Left ventricle myocardium inferior (tissue), 1 donor: ENCODE data around the gene DRD2. TPM values are rescaled to one million over a fixed set of nuclear protein-coding genes. Genes with fewer than 3 reads are reported as not detected.

Experiments
- DNase-seq: peaks from one replicate; pipeline ENCODE4 v3.0.0-alpha.2; 2020
- H3K27ac ChIP-seq: fragments of 200-600 bp; replicated peaks from 2 replicates; pipeline ENCODE4 v1.8.0; 2021
- H3K27me3 ChIP-seq: fragments of 200-600 bp; 2 replicates; pipeline ENCODE4 v1.8.0; 2021; ENCODE audit warnings: low read depth
- H3K36me3 ChIP-seq: fragments of 200-600 bp; 2 replicates; pipeline ENCODE4 v1.8.0; 2021
- H3K4me1 ChIP-seq: fragments of 200-600 bp; 2 replicates; pipeline ENCODE4 v1.8.0; 2021
- H3K4me3 ChIP-seq: fragments of 200-600 bp; 2 replicates; pipeline ENCODE4 v1.8.0; 2021; ENCODE audit warnings: mild to moderate bottlenecking, moderate library complexity
- H3K9me3 ChIP-seq: fragments of 200-600 bp; replicated peaks from 2 replicates; pipeline ENCODE4 v1.8.0; 2021
- intact Hi-C: fragments of 100-400 bp; cut with micrococcal nuclease; formaldehyde crosslinking; loops from one replicate; pipeline ENCODE4 v1.11.0; 2022
- total RNA-seq: library from RNA; stranded (reverse); fragmentation: NEBNext Ultra II Directional; extraction: Animal tissue kit (Norgen Biotek cat#: 25700); gene quantifications from one replicate; pipeline ENCODE4 v1.2.1, GENCODE V29; 2021
- TF ChIP-seq, protein P1 (sequence below): fragments of 200-600 bp; IDR thresholded peaks from 2 replicates; pipeline ENCODE4 v1.8.0; 2021; ENCODE audit warnings: antibody characterized with exemption, mild to moderate bottlenecking, borderline replicate concordance
- donor health status: DM: no; HTN: yes; CAD: no; lungs with severe emphysema.

DRD2 gene
- total RNA-seq, 1 donor from 2014 or later, result not detected

DNA sequence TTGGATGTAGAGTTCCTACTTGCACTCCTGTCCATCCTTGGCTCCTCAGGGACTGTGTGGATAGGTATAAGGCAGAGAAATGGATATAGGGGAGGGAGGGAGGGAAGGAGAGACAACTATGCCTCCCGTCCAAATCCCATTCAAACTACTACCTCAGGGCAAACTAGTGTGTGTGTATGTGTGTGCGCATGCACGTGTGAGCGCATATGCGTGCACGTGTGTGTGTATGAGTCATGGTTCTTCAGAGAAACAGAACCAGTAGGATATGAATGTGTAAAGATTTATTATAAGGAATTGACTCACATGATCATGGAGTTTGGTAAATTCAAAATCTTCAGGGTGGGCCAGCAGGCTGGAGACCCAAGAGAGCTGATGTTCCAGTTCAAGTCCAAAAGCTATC lies 42.2 kb upstream of the DRD2 start:
- TF ChIP-seq, protein P1, sequence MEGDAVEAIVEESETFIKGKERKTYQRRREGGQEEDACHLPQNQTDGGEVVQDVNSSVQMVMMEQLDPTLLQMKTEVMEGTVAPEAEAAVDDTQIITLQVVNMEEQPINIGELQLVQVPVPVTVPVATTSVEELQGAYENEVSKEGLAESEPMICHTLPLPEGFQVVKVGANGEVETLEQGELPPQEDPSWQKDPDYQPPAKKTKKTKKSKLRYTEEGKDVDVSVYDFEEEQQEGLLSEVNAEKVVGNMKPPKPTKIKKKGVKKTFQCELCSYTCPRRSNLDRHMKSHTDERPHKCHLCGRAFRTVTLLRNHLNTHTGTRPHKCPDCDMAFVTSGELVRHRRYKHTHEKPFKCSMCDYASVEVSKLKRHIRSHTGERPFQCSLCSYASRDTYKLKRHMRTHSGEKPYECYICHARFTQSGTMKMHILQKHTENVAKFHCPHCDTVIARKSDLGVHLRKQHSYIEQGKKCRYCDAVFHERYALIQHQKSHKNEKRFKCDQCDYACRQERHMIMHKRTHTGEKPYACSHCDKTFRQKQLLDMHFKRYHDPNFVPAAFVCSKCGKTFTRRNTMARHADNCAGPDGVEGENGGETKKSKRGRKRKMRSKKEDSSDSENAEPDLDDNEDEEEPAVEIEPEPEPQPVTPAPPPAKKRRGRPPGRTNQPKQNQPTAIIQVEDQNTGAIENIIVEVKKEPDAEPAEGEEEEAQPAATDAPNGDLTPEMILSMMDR, result no peak
- Histone ChIP-seq H3K36me3 (no peaks in the 10 kb centered on the region), H3K4me1 (no peaks in the 10 kb centered on the region), H3K9me3 (no peaks in the 10 kb centered on the region), H3K27me3 (peaks cover 30% of the 10 kb centered on the region), H3K4me3 (no peak overlapping the region), H3K27ac (no peak overlapping the region)
- DNase-seq, result no peak
- intact Hi-C loops, result no loop called here

DNA sequence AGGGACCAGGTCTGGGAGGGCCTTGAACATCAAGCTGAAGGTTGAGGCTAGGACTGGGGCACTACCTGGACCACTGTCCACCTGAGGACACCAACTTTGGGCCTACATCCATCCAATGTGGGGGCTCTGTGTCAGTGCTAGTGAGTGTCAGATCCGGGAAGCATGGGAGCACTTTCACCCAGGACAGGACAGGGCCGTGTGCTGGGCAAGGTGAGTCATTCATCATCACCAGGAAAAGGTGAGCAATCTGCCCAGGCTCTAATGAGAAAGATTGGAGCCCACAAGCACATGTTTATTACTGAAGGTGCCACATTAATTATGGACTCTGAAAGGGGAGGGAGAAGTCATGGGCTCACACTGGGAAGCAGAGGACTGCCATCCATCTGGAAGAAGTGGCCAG lies 39.7 kb upstream of the DRD2 start:
- Histone ChIP-seq H3K4me3 (no peak overlapping the region), H3K27ac (no peak overlapping the region), H3K27me3 (peaks cover 21% of the 10 kb centered on the region), H3K4me1 (no peaks in the 10 kb centered on the region), H3K36me3 (no peaks in the 10 kb centered on the region), H3K9me3 (no peaks in the 10 kb centered on the region)
- no peak for DNase-seq
- intact Hi-C loops, result no loop called here
- TF ChIP-seq, protein P1, result no peak

DNA sequence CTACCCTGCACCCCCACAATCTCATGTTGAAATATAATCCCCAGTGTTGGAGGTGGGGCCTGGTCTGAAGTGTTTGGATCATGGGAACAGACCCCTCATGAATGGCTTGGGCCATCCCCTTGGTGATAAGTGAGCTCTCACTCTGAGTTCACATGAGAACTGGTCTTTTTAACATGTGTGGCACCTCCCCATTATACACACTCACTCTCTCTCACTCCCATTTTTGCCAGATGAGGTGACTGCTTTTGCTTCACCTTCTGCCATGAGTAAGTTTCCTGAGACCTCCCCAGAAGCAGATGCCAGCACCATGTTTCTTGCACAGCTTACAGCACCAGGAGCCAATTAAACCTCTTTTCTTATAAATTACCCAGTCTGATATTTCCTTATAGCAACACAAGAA lies 32.1 kb upstream of the DRD2 start:
- Histone ChIP-seq H3K27ac (no peak overlapping the region), H3K27me3 (peaks cover 46% of the 10 kb centered on the region), H3K4me1 (no peaks in the 10 kb centered on the region), H3K4me3 (no peak overlapping the region), H3K36me3 (no peaks in the 10 kb centered on the region), H3K9me3 (no peaks in the 10 kb centered on the region)
- intact Hi-C loops, result no loop called here
- TF ChIP-seq, protein P1, result no peak
- no peak for DNase-seq

DNA sequence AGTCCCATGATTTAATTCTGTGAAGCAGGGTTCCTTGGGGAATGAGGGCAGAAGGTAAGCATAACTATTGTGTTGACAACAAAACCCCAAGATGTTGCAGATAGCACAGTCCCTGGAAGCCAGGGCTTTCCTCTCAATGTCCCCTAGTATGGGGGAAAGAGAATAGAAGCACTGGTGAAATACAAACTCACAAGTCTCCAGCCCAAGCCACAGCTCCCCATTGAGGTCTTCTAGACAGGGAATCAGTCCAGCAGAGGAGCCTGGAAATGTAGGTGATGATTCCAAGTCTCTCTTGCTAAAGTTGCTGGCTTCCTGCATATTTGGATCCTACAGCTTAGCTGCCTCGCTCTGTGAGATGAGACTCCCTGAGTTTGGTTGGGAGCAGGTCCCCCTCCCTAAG lies 31.7 kb upstream of the DRD2 start:
- no peak overlapping the region for H3K27ac ChIP-seq
- H3K4me1 ChIP-seq, result no peaks in the 10 kb centered on the region
- peaks cover 50% of the 10 kb centered on the region for H3K27me3 ChIP-seq
- TF ChIP-seq, protein P1, result no peak
- no peaks in the 10 kb centered on the region for H3K9me3 ChIP-seq
- intact Hi-C loops, result no loop called here
- no peak for DNase-seq
- H3K4me3 ChIP-seq, result no peak overlapping the region
- no peaks in the 10 kb centered on the region for H3K36me3 ChIP-seq

DNA sequence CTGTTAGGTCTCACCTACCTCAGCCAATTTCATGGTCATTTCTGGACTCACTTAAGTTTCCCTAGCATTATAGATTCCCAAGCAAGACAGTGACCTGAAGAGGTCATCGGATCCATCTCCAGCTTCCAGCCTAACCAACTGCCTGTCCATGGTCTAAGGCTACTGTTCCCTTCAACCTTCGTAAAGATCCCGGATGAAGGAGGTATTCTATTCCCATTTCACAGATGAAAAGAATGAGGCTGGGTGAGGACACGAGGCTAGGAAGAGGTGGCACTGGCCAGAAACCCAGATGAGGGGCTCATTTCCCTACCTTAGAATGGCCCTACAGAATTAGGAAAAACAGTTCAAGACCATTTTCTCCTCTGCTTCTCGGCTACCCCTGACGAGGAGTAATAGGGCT lies 31.3 kb upstream of the DRD2 start:
- H3K36me3 ChIP-seq, result no peaks in the 10 kb centered on the region
- no peaks in the 10 kb centered on the region for H3K4me1 ChIP-seq
- no peak for DNase-seq
- no peak overlapping the region for H3K4me3 ChIP-seq
- no peak overlapping the region for H3K27ac ChIP-seq
- no peaks in the 10 kb centered on the region for H3K9me3 ChIP-seq
- peaks cover 55% of the 10 kb centered on the region for H3K27me3 ChIP-seq
- intact Hi-C loops, result no loop called here
- TF ChIP-seq, protein P1, result no peak
